ENCODE results near the gene CDH4. TPM values are rescaled to one million over a fixed set of nuclear protein-coding genes. Genes with fewer than 3 reads are reported as not detected.

Gene CDH4
- total and polyA plus RNA-seq, 9 of the 15 experiments (the other 6 are each of a cell fraction or from before 2014, with no cell fraction given) = 0.04 TPM; not detected in 8

GRCh38 chr20:61482901-61483300 lies 230.8 kb downstream of the CDH4 start (continued):
- no peak for TF ChIP-seq MNT (conservative IDR thresholded peaks at IDR 0.05)

GRCh38 chr20:61483336-61484067 lies 231.4 kb downstream of the CDH4 start:
- Histone ChIP-seq H3K79me2 (ENCODE audit: control insufficient read depth, insufficient read depth, low read length) (no peaks in the 10 kb centered on the region), H3K9me3 (replicated peaks; ENCODE audit: control insufficient read depth, insufficient read depth, low read depth, low read length) (no peaks in the 10 kb centered on the region), H4K20me1 (replicated peaks; ENCODE audit: control insufficient read depth, insufficient read depth, low read length) (no peaks in the 10 kb centered on the region), H3K9me1 (ENCODE audit: control insufficient read depth, insufficient read depth, low read length) (no peaks in the 10 kb centered on the region), H3K4me1 (replicated peaks in 1 of 2; ENCODE audit: control insufficient read depth in 2 of 2, insufficient read depth in 2 of 2, low read length in 2 of 2) (no peaks in the 10 kb centered on the region), H3K27me3 (ENCODE audit: control insufficient read depth in 2 of 2, insufficient read depth in 2 of 2, low read length in 2 of 2) (no peaks in the 10 kb centered on the region; a peak in 1 of 5 replicates), H3K27ac (ENCODE audit: extremely low read depth, low read depth, low read length) (no peak overlapping the region), H3K4me2 (ENCODE audit: insufficient read depth, low read length) (no peak overlapping the region), H3K9ac (ENCODE audit: insufficient read depth in 1 of 2, low read depth in 2 of 2, low read length in 2 of 2) (no peak overlapping the region), H3K36me3 (ENCODE audit: control insufficient read depth, insufficient read depth, low read length) (no peaks in the 10 kb centered on the region), H2AFZ (ENCODE audit: low read depth, low read length) (no peak overlapping the region), H3K4me3 (no peak overlapping the region)
- in situ Hi-C loops (cut with MboI) = no loop called here
- WGBS (ENCODE audit: insufficient coverage, low coverage, missing lambda C conversion rate) = 2% methylated on average over 14 of the region's 16 CpGs
- POLR2A ChIA-PET = no interaction called here
- BruUV-seq (replicated peaks) = no TSS peak
- intact Hi-C loops (cut with micrococcal nuclease) = no loop called here
- DNase-seq (ENCODE audit: extremely low read depth in 1 of 4, low spot score in 3 of 4) = no peak
- CTCF ChIA-PET (ENCODE audit: low intra/inter-chr PET ratio) = no interaction called here
- no peak for ATAC-seq
- FAIRE-seq = no peak
- TF ChIP-seq SIN3A (IDR thresholded peaks at IDR 0.05; ENCODE audit: borderline replicate concordance in 2 of 2, control insufficient read depth in 1 of 2, low read depth in 2 of 2, low read length in 2 of 2) (no peak), HOXB6 (CRISPR knock-in tag; IDR thresholded peaks at IDR 0.05; ENCODE audit: borderline replicate concordance) (no peak), ZNF592 (IDR thresholded peaks at IDR 0.05) (no peak), ZSCAN32 (CRISPR knock-in tag; IDR thresholded peaks at IDR 0.05) (no peak), NCOR1 (IDR thresholded peaks at IDR 0.05) (no peak), NCOA6 (IDR thresholded peaks at IDR 0.05) (no peak), ATF6 (CRISPR knock-in tag; IDR thresholded peaks at IDR 0.05) (no peak), NKRF (IDR thresholded peaks at IDR 0.05; ENCODE audit: borderline replicate concordance) (no peak)
